Ishikawa (cell line): ENCODE data around the gene A1BG.

Experiments used
- CEBPB ChIP-seq: IDR thresholded peaks from 2 replicates; pipeline ENCODE4 v1.6.1; 2012
- CREB1 ChIP-seq: IDR thresholded peaks from 2 replicates; pipeline ENCODE4 v1.6.1; 2012; ENCODE audit warnings: low read depth
- EGR1 ChIP-seq: IDR thresholded peaks from 2 replicates; pipeline ENCODE4 v1.6.1; 2012
- EP300 ChIP-seq: IDR thresholded peaks from 2 replicates; pipeline ENCODE4 v1.6.1; 2012; ENCODE audit warnings: borderline replicate concordance
- FOXM1 ChIP-seq: IDR thresholded peaks from 2 replicates; pipeline ENCODE4 v1.6.1; 2012; ENCODE audit warnings: low read depth, borderline replicate concordance
- NFIC ChIP-seq: IDR thresholded peaks from 2 replicates; pipeline ENCODE4 v1.6.1; 2012
- RAD21 ChIP-seq: IDR thresholded peaks from 2 replicates; pipeline ENCODE4 v1.6.1; 2012; ENCODE audit warnings: low read depth
- REST ChIP-seq: IDR thresholded peaks from 2 replicates; pipeline ENCODE4 v1.6.1; 2012; ENCODE audit warnings: low read depth, mild to moderate bottlenecking
- TAF1 ChIP-seq: IDR thresholded peaks from 2 replicates; pipeline ENCODE4 v1.6.1; 2012; ENCODE audit warnings: low read depth, mild to moderate bottlenecking
- TCF12 ChIP-seq: IDR thresholded peaks from 2 replicates; pipeline ENCODE4 v1.6.1; 2012; ENCODE audit warnings: low read depth
- TEAD4 ChIP-seq: IDR thresholded peaks from 2 replicates; pipeline ENCODE4 v1.6.1; 2012
- YY1 ChIP-seq: IDR thresholded peaks from 2 replicates; pipeline ENCODE4 v1.6.1; 2012; ENCODE audit warnings: low read depth
- ZBTB7A ChIP-seq: IDR thresholded peaks from 2 replicates; pipeline ENCODE4 v1.6.1; 2012; ENCODE audit warnings: low read depth
- TF ChIP-seq, protein P1 (sequence below): IDR thresholded peaks from 2 replicates; pipeline ENCODE4 v1.6.1; 2012
- TF ChIP-seq, protein P2 (sequence below): IDR thresholded peaks from 2 replicates; pipeline ENCODE4 v1.6.1; 2012

A1BG gene

DNA sequence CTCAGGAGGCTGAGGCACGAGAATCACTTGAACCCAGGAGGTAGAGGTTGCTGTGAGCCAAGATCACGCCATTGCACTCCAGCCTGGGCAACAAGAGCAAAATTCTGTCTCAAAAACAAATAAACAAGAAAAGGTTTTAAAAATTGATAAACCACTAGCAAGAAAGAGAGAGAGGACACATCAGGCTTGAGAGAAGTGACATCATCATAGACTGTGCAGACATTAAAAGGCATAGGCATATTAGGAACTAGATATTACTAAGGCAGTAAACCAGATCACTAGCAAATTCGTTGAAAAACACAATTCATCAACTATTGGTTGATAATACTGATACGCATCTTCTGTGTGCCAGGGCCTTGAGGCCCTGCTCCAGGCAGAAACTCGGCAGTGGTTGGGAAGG lies 7.7 kb downstream of the A1BG start:
- no peak for TF ChIP-seq EP300
- no peak for TF ChIP-seq TAF1
- no peak for TF ChIP-seq REST
- TF ChIP-seq TEAD4, result no peak
- no peak for TF ChIP-seq CEBPB
- TF ChIP-seq FOXM1, result no peak
- no peak for TF ChIP-seq NFIC
- TF ChIP-seq TCF12, result no peak
- no peak for TF ChIP-seq ZBTB7A
- TF ChIP-seq, protein P1, sequence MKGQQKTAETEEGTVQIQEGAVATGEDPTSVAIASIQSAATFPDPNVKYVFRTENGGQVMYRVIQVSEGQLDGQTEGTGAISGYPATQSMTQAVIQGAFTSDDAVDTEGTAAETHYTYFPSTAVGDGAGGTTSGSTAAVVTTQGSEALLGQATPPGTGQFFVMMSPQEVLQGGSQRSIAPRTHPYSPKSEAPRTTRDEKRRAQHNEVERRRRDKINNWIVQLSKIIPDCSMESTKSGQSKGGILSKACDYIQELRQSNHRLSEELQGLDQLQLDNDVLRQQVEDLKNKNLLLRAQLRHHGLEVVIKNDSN, result no peak
- TF ChIP-seq CREB1, result no peak
- no peak for TF ChIP-seq YY1
- TF ChIP-seq, protein P2, sequence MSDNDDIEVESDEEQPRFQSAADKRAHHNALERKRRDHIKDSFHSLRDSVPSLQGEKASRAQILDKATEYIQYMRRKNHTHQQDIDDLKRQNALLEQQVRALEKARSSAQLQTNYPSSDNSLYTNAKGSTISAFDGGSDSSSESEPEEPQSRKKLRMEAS, result no peak

DNA sequence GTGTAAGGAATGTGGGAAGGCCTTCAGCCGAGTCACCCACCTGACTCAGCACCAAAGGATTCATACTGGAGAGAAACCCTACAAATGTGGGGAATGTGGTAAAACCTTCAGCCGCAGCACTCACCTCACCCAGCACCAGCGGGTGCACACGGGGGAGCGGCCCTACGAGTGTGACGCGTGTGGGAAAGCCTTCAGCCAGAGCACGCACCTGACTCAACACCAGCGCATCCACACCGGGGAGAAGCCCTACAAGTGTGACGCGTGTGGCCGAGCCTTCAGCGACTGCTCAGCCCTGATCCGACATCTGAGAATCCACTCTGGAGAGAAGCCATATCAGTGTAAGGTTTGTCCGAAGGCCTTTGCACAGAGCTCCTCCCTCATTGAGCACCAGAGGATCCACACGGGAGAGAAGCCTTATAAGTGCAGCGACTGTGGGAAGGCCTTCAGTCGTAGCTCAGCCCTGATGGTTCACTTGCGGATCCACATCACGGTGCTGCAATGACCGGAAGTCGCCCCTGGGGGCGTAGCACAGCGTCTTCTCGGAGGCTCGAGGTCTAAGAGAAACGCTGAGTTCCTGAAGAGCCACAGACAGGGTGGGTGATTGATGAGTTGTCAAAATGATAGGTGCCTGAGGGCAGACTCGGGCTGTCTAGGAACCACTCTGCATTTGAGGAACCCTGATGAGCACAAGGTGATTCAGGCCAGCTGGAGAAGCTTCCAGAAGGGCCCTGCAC lies 14.3 kb downstream of the A1BG start:
- TF ChIP-seq YY1 (no peak), FOXM1 (no peak), EGR1 (no peak), NFIC (no peak), TCF12 (no peak), TAF1 (no peak), CREB1 (no peak), CEBPB (no peak)
- TF ChIP-seq, protein P2, result no peak

DNA sequence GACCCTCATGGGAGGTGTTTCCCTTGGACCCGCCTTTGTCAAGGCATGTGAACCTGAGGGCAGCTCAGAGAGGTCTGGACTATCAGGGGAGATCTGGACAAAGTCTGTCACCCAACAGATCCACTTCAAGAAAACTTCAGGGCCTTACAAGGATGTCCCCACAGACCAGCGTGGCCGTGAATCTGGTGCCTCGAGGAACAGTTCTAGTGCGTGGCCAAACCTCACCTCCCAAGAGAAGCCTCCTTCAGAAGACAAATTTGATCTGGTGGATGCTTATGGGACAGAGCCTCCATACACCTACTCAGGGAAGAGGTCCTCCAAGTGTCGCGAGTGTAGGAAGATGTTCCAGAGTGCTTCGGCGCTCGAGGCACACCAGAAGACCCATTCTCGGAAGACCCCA lies 15.0 kb downstream of the A1BG start:
- TF ChIP-seq TAF1 (no peak), NFIC (no peak), TCF12 (no peak), CEBPB (no peak), EP300 (no peak), RAD21 (no peak), CREB1 (no peak), FOXM1 (no peak), YY1 (no peak), REST (no peak), EGR1 (no peak), TEAD4 (no peak), ZBTB7A (no peak)
- TF ChIP-seq, protein P1, result no peak
- TF ChIP-seq, protein P2, result no peak

DNA sequence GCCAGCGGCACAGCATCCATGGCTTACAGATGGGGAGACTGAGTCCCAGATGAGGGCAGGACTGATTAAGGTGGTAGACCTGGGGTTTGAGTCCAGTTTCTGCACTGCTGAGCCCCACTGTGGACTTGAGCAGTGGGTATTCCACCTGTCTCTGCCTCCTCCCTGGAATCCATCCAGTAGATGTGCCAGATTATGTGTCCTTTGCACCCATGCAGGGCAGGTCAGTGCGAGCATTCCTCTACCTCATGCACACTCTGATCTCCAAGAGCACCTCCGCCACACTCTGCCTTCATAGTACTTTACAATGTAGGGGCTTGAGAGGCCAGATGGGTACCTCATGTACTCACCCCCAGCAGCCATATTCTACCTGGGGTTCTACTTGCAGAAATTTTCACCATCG lies 16.5 kb downstream of the A1BG start:
- TF ChIP-seq NFIC, result no peak
- no peak for TF ChIP-seq YY1
- no peak for TF ChIP-seq RAD21
- no peak for TF ChIP-seq CEBPB

- no peak for TF ChIP-seq EGR1
- TF ChIP-seq, protein P2, result no peak
- TF ChIP-seq CREB1, result no peak
- no peak for TF ChIP-seq RAD21
- no peak for TF ChIP-seq EP300
- TF ChIP-seq ZBTB7A, result no peak
- TF ChIP-seq TEAD4, result no peak
- TF ChIP-seq, protein P1, result no peak
- TF ChIP-seq TAF1, result no peak
- no peak for TF ChIP-seq YY1
- no peak for TF ChIP-seq CEBPB
- no peak for TF ChIP-seq NFIC
- TF ChIP-seq REST, result no peak
- no peak for TF ChIP-seq TCF12
- TF ChIP-seq FOXM1, result no peak
Observed at GRCh38 chr19:58336216-58336615, 17.1 kb downstream of the A1BG start.
